ENCODE results near the gene R3HDM1. TPM values are rescaled to one million over a fixed set of nuclear protein-coding genes. Genes with fewer than 3 reads are reported as not detected.
A peak's percentile ranks its signal among the peaks of the same experiment; 100 is the strongest.

The R3HDM1 gene
- total and polyA plus RNA-seq, 12 donors = 9.4 to 42.7 (median 20.9) TPM

- TF ChIP-seq CTCF (IDR thresholded peaks at IDR 0.05) (no peak), POLR2A (IDR thresholded peaks at IDR 0.05) (no peak)
- H3K4me1 ChIP-seq (replicated peaks in 1 of 2) = no peaks in the 10 kb centered on the region
- intact Hi-C loops (cut with DNase I) = no loop called here
- no peak overlapping the region for H3K4me3 ChIP-seq
- H3K27ac ChIP-seq = no peak overlapping the region
- no peak for DNase-seq
- no peaks in the 10 kb centered on the region for H3K27me3 ChIP-seq
- H3K9me3 ChIP-seq (replicated peaks in 1 of 3) = no peaks in the 10 kb centered on the region
- WGBS, 4 donors = 89 to 92% (median 90%) methylated on average over 2 of the region's 2 CpGs
- H3K36me3 ChIP-seq (replicated peaks in 1 of 2) = no peaks in the 10 kb centered on the region
These were observed 39.6 kb downstream of the R3HDM1 start for GRCh38 chr2:135570884-135571283.

- no peaks in the 10 kb centered on the region for H3K27me3 ChIP-seq
- H3K27ac ChIP-seq = no peak overlapping the region
- intact Hi-C loops (cut with DNase I) = no loop called here
- DNase-seq = no peak
- no peaks in the 10 kb centered on the region for H3K36me3 ChIP-seq (replicated peaks in 1 of 2)
- H3K4me1 ChIP-seq (replicated peaks in 1 of 2) = no peaks in the 10 kb centered on the region
- H3K4me3 ChIP-seq = no peak overlapping the region
- 93 to 98% (median 96%) methylated on average over 1 of the region's 1 CpG for WGBS, 4 donors
- H3K9me3 ChIP-seq (replicated peaks in 1 of 3) = no peaks in the 10 kb centered on the region
- peak in 1 of 6 experiments; percentile 9 for TF ChIP-seq CTCF (IDR thresholded peaks at IDR 0.05)
- TF ChIP-seq POLR2A (IDR thresholded peaks at IDR 0.05) = no peak
These were observed 42.3 kb downstream of the R3HDM1 start for GRCh38 chr2:135573620-135574019.

GRCh38 chr2:135581282-135581681 lies 50.0 kb downstream of the R3HDM1 start:
- Histone ChIP-seq H3K4me3 (no peak overlapping the region), H3K4me1 (replicated peaks in 1 of 2) (no peaks in the 10 kb centered on the region), H3K27ac (no peak overlapping the region), H3K27me3 (no peaks in the 10 kb centered on the region), H3K36me3 (replicated peaks in 1 of 2) (no peaks in the 10 kb centered on the region), H3K9me3 (replicated peaks in 1 of 3) (no peaks in the 10 kb centered on the region)
- 95 to 99% (median 98%) methylated on average over 3 of the region's 3 CpGs for whole genome bisulfite sequencing, 4 donors
- DNase-seq = no peak
- no peak for TF ChIP-seq CTCF (IDR thresholded peaks at IDR 0.05)
- intact Hi-C loops (cut with DNase I) = no loop called here

- 57 to 71% (median 67%) methylated on average over 2 of the region's 2 CpGs for WGBS, 4 donors
- intact Hi-C loops (cut with DNase I) = no loop called here
- no peaks in the 10 kb centered on the region for H3K9me3 ChIP-seq (replicated peaks in 1 of 3)
- no peak for DNase-seq
- H3K36me3 ChIP-seq (replicated peaks in 1 of 2) = no peaks in the 10 kb centered on the region
- no peaks in the 10 kb centered on the region for H3K4me1 ChIP-seq (replicated peaks in 1 of 2)
- H3K27ac ChIP-seq = no peak overlapping the region
- no peaks in the 10 kb centered on the region for H3K27me3 ChIP-seq
- no peak for TF ChIP-seq CTCF (IDR thresholded peaks at IDR 0.05)
- no peak for TF ChIP-seq POLR2A (IDR thresholded peaks at IDR 0.05)
- H3K4me3 ChIP-seq = no peak overlapping the region
These were observed 51.1 kb downstream of the R3HDM1 start for GRCh38 chr2:135582383-135582782.
